PFSK-1 (cell line): ENCODE data around the gene FTH1.

Experiments
- FOXP2 ChIP-seq: optimal IDR thresholded peaks from 2 replicates; pipeline ENCODE3; 2011; ENCODE audit warnings: borderline replicate concordance, control low read depth, inconsistent platforms; ENCODE audit not compliant: insufficient read depth; ENCODE audit errors: extremely low read length, extremely low read depth
- POLR2AphosphoS5 ChIP-seq: IDR thresholded peaks from 2 replicates; pipeline ENCODE4 v1.6.1; 2012; ENCODE audit warnings: low read depth, mild to moderate bottlenecking, control low read depth, low read length, moderate library complexity
- SIN3A ChIP-seq: IDR thresholded peaks from 2 replicates; pipeline ENCODE4 v1.6.1; 2012; ENCODE audit warnings: mild to moderate bottlenecking, low read length, moderate library complexity, borderline replicate concordance; ENCODE audit not compliant: insufficient read depth
- TAF1 ChIP-seq: IDR thresholded peaks from 2 replicates; pipeline ENCODE4 v1.6.1; 2012; ENCODE audit warnings: low read length, control low read depth, borderline replicate concordance; ENCODE audit not compliant: insufficient read depth
- TF ChIP-seq, protein P1 (sequence below), 2 experiments: IDR thresholded peaks; 2 replicates each; pipeline versions ENCODE4 v1.6.1 to v1.8.0; 2011 to 2012; ENCODE audit warnings: low read depth in 2 of 2, low read length in 2 of 2, control low read depth in 1 of 2, inconsistent platforms in 1 of 2, mild to moderate bottlenecking in 1 of 2, moderate library complexity in 1 of 2; ENCODE audit not compliant: insufficient read depth in 1 of 2

Gene FTH1

DNA sequence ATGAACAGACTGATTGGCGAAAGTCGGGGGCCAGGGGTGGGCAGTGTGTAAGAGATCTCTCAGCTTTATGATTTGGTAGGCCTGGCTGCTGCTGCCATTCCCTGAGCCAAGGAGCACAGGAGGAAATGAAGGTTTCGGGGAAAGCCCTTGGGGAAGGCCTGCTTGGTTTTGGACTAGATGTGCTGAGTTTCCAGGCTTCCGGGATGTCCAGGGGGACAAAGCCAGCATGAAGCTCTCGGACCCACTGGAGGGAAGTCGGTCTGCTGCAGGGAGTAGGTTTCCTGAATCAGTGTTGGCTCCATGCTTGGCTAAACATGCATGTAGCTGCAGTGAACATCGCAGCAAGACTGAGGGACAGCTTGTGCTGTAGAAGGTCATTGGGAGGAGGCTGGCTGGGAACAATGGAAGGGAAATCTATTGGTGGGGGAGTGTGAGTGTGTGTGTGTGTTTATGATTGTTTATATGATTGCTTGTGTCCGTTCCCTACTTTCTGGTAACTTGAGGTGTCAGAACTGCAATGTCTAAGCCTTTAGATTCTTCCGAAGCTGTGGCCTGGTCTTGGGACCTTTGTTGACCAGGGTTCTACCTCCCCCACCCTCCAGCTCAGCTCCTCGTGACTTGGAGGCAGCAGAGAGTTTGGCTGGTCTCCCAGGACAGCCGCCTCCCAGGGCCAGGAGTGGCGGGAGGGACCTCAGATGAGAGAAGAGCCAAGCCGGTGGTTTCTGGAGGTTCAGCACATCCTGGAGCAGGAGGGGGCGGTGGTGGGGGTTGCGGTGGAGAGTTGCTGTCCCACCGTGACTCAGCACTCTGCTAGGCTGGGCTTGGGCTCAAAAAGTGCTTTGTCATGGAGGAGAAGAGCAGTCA is 4.0 kb upstream of the FTH1 start:
- TF ChIP-seq TAF1, result peak; percentile 79; the same call in 1 of the 2 replicates
- TF ChIP-seq, protein P1, sequence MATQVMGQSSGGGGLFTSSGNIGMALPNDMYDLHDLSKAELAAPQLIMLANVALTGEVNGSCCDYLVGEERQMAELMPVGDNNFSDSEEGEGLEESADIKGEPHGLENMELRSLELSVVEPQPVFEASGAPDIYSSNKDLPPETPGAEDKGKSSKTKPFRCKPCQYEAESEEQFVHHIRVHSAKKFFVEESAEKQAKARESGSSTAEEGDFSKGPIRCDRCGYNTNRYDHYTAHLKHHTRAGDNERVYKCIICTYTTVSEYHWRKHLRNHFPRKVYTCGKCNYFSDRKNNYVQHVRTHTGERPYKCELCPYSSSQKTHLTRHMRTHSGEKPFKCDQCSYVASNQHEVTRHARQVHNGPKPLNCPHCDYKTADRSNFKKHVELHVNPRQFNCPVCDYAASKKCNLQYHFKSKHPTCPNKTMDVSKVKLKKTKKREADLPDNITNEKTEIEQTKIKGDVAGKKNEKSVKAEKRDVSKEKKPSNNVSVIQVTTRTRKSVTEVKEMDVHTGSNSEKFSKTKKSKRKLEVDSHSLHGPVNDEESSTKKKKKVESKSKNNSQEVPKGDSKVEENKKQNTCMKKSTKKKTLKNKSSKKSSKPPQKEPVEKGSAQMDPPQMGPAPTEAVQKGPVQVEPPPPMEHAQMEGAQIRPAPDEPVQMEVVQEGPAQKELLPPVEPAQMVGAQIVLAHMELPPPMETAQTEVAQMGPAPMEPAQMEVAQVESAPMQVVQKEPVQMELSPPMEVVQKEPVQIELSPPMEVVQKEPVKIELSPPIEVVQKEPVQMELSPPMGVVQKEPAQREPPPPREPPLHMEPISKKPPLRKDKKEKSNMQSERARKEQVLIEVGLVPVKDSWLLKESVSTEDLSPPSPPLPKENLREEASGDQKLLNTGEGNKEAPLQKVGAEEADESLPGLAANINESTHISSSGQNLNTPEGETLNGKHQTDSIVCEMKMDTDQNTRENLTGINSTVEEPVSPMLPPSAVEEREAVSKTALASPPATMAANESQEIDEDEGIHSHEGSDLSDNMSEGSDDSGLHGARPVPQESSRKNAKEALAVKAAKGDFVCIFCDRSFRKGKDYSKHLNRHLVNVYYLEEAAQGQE (IDR thresholded peaks at IDR 0.05; ENCODE audit: insufficient read depth in 1 of 2, low read depth in 2 of 2, low read length in 2 of 2), result peak in 1 of 2 experiments; percentile 10; a peak in 1 of 4 replicates
- peak; percentile 66; the same call in 1 of the 2 replicates for TF ChIP-seq POLR2AphosphoS5
- peak; percentile 94 for TF ChIP-seq FOXP2
- TF ChIP-seq SIN3A, result no peak

DNA sequence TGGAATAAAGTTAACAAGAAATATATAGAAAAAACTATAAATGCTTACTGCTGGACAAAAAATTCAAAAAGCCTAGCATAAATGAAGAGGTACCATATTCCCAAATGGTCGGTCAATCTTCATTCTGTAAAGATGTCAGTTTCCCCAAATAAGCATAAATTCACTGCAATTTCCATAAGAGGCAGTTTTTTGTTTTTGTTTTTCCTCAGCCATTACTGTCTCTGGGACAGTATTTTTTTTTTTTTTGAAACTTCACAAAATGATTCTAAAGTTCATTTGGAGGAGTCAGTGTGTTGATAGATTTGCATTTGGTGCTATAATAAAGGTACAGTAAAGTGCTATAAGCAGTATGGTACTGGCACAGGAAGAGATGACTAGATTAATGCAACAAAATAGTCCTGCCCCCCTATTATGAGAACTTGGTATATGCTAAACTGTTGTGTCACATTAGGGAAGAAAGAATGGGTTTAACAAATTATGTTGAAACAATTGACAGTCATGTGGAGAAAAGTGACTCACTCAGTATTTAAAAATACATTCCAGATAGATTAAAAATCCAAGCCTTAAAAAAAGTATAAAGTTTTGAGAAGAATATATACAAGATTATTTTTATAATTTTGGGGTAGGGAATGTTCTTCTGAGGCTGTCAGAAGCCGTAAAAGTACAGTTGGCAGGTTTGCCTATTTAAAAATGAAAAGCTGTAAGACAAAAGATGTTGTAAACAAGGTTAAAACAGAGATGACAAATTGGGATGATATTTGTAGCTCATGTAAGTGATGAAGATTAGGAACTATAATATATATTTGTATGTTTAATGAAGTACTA is 2.6 kb upstream of the FTH1 start:
- TF ChIP-seq, protein P1 (IDR thresholded peaks at IDR 0.05; ENCODE audit: insufficient read depth in 1 of 2, low read depth in 2 of 2, low read length in 2 of 2), result no peak
- TF ChIP-seq TAF1, result no peak

DNA sequence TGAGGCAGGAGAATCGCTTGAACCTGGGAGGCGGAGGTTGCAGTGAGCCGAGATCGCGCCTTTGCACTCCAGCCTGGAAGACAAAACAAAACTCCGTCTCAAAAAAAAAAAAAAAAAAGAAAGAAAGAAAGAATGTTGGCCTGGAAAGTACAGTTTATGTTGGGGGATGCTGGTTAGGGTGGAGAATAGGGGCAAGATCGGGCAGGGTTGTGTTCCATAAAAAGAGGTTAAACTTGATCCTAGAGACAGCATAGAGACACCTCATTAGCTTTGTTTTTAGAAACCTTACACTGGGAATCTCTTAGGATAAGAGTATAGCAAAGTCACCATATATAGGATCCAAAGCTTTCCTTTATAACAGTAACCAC is 1.9 kb upstream of the FTH1 start:
- no peak for TF ChIP-seq POLR2AphosphoS5
- TF ChIP-seq, protein P1 (IDR thresholded peaks at IDR 0.05; ENCODE audit: insufficient read depth in 1 of 2, low read depth in 2 of 2, low read length in 2 of 2), result no peak
- TF ChIP-seq SIN3A, result no peak
- TF ChIP-seq TAF1, result no peak
- no peak for TF ChIP-seq FOXP2

DNA sequence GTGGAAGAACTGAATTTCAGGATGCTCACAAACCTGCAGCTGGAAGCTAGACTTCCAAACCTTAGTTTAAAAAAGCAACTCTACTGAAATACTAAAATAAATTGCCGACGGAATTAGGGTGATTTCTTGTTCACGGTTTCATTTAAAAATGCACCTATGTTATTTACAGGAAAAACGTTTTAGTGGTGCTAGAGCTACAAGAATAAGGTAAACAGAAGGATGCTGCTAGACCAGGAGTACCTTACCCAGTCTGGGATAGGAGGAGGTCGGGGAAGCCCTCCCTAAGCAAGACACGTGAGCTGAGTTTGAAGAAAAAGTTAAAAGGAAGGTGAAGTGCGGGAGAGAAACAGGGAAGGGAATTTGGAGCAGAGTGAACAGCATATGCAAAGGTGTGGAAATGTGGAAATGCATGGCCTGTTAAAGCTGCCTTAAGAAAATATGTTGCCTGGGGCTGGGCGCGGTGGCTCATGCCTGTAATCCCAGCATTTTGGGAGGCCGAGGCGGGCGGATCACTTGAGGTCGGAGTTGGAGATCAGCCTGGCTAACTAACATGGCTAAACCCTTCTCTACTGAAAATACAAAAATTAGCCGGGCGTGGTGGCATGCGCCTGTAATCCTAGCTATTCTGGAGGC is 1.4 kb upstream of the FTH1 start:
- TF ChIP-seq, protein P1 (IDR thresholded peaks at IDR 0.05; ENCODE audit: insufficient read depth in 1 of 2, low read depth in 2 of 2, low read length in 2 of 2), result no peak
- TF ChIP-seq FOXP2 (no peak), TAF1 (no peak), SIN3A (no peak), POLR2AphosphoS5 (no peak)
